Measurements from ENCODE around the gene DLG3. TPM values are rescaled to one million over a fixed set of nuclear protein-coding genes. Genes with fewer than 3 reads are reported as not detected.

DLG3 gene
- total and polyA plus RNA-seq, 9 donors: 4.7 to 9.0 (median 6.0) TPM

DNA sequence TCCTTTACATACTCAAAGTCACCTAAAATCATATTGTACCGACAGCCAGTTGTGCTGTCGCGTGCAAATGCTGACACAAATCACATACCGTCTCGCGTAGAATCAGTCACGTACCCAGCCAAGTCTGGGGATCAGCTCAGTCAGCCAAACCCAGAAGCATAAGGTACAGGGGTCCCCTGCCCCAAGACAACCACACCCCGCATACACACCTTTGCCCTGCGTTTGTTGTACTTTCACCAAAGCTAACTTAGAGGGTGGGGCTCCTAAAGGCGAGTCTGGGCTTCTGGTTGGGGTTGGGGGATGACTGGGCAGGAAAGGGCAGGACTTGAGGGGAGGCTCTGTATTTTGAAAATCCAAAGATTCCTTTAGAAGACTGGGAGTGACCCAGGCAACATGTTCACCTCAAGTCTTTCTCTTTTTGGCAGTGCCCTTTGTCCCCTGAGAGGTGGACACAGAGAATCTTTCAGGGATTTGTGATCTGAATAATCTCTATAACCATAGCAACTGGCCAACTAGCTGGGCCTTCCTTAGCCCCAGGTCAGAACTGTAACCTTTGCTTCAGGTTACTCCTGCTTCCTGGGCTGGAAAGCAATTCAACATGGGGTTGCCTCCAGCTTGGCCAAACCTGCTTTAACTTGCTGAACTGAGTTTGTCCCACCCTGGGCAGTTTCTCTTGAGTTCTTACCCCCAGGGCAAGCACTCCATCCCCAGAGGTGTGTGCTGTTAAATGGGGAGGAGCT lies 20.5 kb upstream of the DLG3 start:
- WGBS (ENCODE audit: insufficient coverage): 68% methylated on average over 8 of the region's 10 CpGs
- H3K9me3 ChIP-seq (replicated peaks; ENCODE audit: control insufficient read depth, low read depth, low read length): no peaks in the 10 kb centered on the region
- peaks cover 7% of the 10 kb centered on the region for H3K36me3 ChIP-seq (ENCODE audit: control insufficient read depth, insufficient read depth, low read length)
- peaks cover 15% of the 10 kb centered on the region for H3K27me3 ChIP-seq (ENCODE audit: control insufficient read depth, insufficient read depth, low read length)
- H3K4me3 ChIP-seq (ENCODE audit: low read length): no peak overlapping the region
- no peak for DNase-seq
- no peak overlapping the region for H3K27ac ChIP-seq (ENCODE audit: low read length)
- peaks cover 3% of the 10 kb centered on the region for H3K4me1 ChIP-seq (ENCODE audit: control insufficient read depth, insufficient read depth, low read length)

- Histone ChIP-seq H3K36me3 (ENCODE audit: control insufficient read depth, insufficient read depth, low read length) (no peaks in the 10 kb centered on the region), H3K4me1 (ENCODE audit: control insufficient read depth, insufficient read depth, low read length) (peaks cover 3% of the 10 kb centered on the region), H3K4me3 (ENCODE audit: low read length) (no peak overlapping the region), H3K9me3 (replicated peaks; ENCODE audit: control insufficient read depth, low read depth, low read length) (no peaks in the 10 kb centered on the region), H3K27ac (ENCODE audit: low read length) (no peak overlapping the region), H3K27me3 (ENCODE audit: control insufficient read depth, insufficient read depth, low read length) (peaks cover 19% of the 10 kb centered on the region)
- no peak for DNase-seq
- WGBS (ENCODE audit: insufficient coverage): 80% methylated on average over 6 of the region's 10 CpGs
Measured at GRCh38 chrX:70424801-70425200, 19.8 kb upstream of the DLG3 start.

DNA sequence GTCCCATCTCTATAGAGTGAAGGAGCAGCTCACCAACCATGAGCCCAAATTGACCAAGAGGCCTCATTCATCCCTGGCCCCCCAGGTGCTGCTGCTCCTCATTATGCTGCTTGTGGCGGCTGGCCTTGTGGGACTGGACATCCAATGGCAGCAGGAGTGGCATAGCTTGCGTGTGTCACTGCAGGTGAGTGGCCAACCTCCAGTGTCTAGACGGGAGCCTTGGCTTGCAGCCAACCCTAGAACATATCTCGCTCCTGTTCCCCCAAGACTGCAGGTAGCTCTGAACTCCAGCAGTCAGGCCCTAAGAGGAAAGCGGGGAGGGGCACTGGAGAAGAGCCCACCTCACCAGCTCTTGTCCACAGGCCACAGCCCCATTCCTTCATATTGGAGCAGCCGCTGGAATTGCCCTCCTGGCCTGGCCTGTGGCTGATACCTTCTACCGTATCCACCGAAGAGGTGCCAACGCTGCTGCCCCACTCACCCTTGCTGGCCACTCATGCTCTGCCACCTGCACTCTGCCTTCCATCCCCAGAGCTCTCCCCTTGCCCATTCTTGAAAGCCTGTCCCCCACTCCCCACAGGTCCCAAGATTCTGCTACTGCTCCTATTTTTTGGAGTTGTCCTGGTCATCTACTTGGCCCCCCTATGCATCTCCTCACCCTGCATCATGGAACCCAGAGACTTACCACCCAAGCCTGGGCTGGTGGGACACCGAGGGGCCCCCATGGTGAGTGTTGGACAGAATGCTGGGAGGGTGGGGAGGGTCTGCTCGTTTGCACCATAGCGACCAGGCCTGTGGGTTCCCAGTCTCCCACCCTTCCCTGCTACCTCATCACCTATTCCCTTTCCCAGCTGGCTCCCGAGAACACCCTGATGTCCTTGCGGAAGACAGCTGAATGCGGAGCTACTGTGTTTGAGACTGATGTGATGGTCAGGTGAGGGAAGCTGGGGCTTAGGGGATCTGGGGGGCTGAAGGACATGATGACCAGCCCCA lies 18.1 kb upstream of the DLG3 start:
- WGBS (ENCODE audit: insufficient coverage): 86% methylated on average over 9 of the region's 15 CpGs
- no peaks in the 10 kb centered on the region for H3K36me3 ChIP-seq (ENCODE audit: control insufficient read depth, insufficient read depth, low read length)
- no peak for DNase-seq

DNA sequence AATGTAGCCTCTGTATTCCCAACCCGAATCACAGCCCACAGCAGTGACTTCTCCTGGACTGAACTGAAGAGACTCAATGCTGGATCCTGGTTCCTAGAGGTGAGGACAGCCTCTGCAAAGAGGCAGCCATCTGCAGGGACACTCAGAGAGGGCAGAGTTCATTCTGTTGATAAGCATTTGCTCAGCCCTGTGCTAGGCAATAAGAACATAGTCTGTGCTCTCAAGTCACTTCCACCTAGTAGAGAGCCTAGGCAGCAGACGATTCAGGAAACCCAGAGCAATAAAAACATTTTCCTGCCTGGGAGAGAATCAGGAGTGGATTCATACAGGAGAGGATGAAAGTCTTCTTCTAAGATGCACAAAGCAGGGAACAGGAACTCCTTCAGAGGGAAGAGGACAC lies 17.3 kb upstream of the DLG3 start:
- Histone ChIP-seq H3K4me3 (ENCODE audit: low read length) (no peak overlapping the region), H3K27ac (ENCODE audit: low read length) (no peak overlapping the region), H3K9me3 (replicated peaks; ENCODE audit: control insufficient read depth, low read depth, low read length) (no peaks in the 10 kb centered on the region), H3K36me3 (ENCODE audit: control insufficient read depth, insufficient read depth, low read length) (no peaks in the 10 kb centered on the region), H3K4me1 (ENCODE audit: control insufficient read depth, insufficient read depth, low read length) (peaks cover 3% of the 10 kb centered on the region), H3K27me3 (ENCODE audit: control insufficient read depth, insufficient read depth, low read length) (peaks cover 22% of the 10 kb centered on the region)
- DNase-seq: no peak
- 50% methylated on average over 1 of the region's 2 CpGs for WGBS (ENCODE audit: insufficient coverage)

More for the DNA sequence above, 18.1 kb upstream of the DLG3 start:
- H3K4me3 ChIP-seq (ENCODE audit: low read length): no peak overlapping the region
- peaks cover 20% of the 10 kb centered on the region for H3K27me3 ChIP-seq (ENCODE audit: control insufficient read depth, insufficient read depth, low read length)
- no peaks in the 10 kb centered on the region for H3K9me3 ChIP-seq (replicated peaks; ENCODE audit: control insufficient read depth, low read depth, low read length)
- no peak overlapping the region for H3K27ac ChIP-seq (ENCODE audit: low read length)
- H3K4me1 ChIP-seq (ENCODE audit: control insufficient read depth, insufficient read depth, low read length): peaks cover 3% of the 10 kb centered on the region

GRCh38 chrX:70429759-70430158 lies 14.9 kb upstream of the DLG3 start:
- H3K4me1 ChIP-seq (ENCODE audit: control insufficient read depth, insufficient read depth, low read length): peaks cover 7% of the 10 kb centered on the region
- no peak overlapping the region for H3K27ac ChIP-seq (ENCODE audit: low read length)
- no peak for DNase-seq
- no peaks in the 10 kb centered on the region for H3K36me3 ChIP-seq (ENCODE audit: control insufficient read depth, insufficient read depth, low read length)
- H3K9me3 ChIP-seq (replicated peaks; ENCODE audit: control insufficient read depth, low read depth, low read length): no peaks in the 10 kb centered on the region
- no peak overlapping the region for H3K4me3 ChIP-seq (ENCODE audit: low read length)
- WGBS (ENCODE audit: insufficient coverage): no CpG with 5 or more reads among the region's 6 CpGs
- peaks cover 24% of the 10 kb centered on the region for H3K27me3 ChIP-seq (ENCODE audit: control insufficient read depth, insufficient read depth, low read length)

- no peak for DNase-seq
- H3K36me3 ChIP-seq (ENCODE audit: control insufficient read depth, insufficient read depth, low read length): no peaks in the 10 kb centered on the region
- H3K27ac ChIP-seq (ENCODE audit: low read length): no peak overlapping the region
- no peaks in the 10 kb centered on the region for H3K9me3 ChIP-seq (replicated peaks; ENCODE audit: control insufficient read depth, low read depth, low read length)
- H3K27me3 ChIP-seq (ENCODE audit: control insufficient read depth, insufficient read depth, low read length): peaks cover 41% of the 10 kb centered on the region
- H3K4me3 ChIP-seq (ENCODE audit: low read length): peak overlapping the region; percentile 57
- 73% methylated on average over 15 of the region's 15 CpGs for WGBS (ENCODE audit: insufficient coverage)
- H3K4me1 ChIP-seq (ENCODE audit: control insufficient read depth, insufficient read depth, low read length): peaks cover 17% of the 10 kb centered on the region
Measured at GRCh38 chrX:70432936-70433847, 11.4 kb upstream of the DLG3 start.

DNA sequence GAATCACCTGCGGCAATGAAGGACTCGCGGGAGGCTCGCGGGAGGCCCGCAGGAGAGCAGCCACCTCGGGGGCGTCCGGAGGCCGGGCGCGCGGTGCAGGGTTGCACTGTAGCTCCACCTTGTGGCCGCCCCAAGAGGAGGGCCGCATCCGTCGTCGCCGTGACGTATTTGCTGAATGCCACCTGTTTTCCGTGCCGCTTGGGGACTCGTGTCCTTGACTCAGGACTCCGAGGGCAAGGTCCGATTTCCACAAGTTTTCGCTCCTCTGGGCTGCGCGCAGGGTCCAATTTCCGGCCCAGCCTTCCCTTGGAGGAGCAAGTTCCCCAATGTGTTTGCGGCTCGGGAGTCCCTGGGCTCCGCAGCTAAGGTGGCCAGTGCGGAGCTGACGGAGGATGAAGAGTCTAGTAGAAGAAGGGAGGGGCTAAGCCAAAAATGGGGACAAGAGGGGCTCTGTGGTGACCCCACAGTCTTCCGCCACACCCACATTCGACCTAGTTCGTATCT lies 10.7 kb upstream of the DLG3 start:
- Histone ChIP-seq H3K36me3 (ENCODE audit: control insufficient read depth, insufficient read depth, low read length) (no peaks in the 10 kb centered on the region), H3K4me3 (ENCODE audit: low read length) (peak overlapping the region; percentile 57), H3K27ac (ENCODE audit: low read length) (peak overlapping the region; percentile 66), H3K9me3 (replicated peaks; ENCODE audit: control insufficient read depth, low read depth, low read length) (no peaks in the 10 kb centered on the region), H3K27me3 (ENCODE audit: control insufficient read depth, insufficient read depth, low read length) (peaks cover 41% of the 10 kb centered on the region), H3K4me1 (ENCODE audit: control insufficient read depth, insufficient read depth, low read length) (peaks cover 17% of the 10 kb centered on the region)
- peak; percentile 60 for DNase-seq
- 23% methylated on average over 26 of the region's 37 CpGs for WGBS (ENCODE audit: insufficient coverage)

GRCh38 chrX:70434352-70434866 lies 10.2 kb upstream of the DLG3 start:
- H3K36me3 ChIP-seq (ENCODE audit: control insufficient read depth, insufficient read depth, low read length): no peaks in the 10 kb centered on the region
- H3K27ac ChIP-seq (ENCODE audit: low read length): peak overlapping the region; percentile 85
- H3K9me3 ChIP-seq (replicated peaks; ENCODE audit: control insufficient read depth, low read depth, low read length): no peaks in the 10 kb centered on the region
- WGBS (ENCODE audit: insufficient coverage): 35% methylated on average over 41 of the region's 45 CpGs
- H3K4me1 ChIP-seq (ENCODE audit: control insufficient read depth, insufficient read depth, low read length): peaks cover 17% of the 10 kb centered on the region
- peaks cover 45% of the 10 kb centered on the region for H3K27me3 ChIP-seq (ENCODE audit: control insufficient read depth, insufficient read depth, low read length)
- peak; percentile 90 for DNase-seq
- H3K4me3 ChIP-seq (ENCODE audit: low read length): peak overlapping the region; percentile 57

DNA sequence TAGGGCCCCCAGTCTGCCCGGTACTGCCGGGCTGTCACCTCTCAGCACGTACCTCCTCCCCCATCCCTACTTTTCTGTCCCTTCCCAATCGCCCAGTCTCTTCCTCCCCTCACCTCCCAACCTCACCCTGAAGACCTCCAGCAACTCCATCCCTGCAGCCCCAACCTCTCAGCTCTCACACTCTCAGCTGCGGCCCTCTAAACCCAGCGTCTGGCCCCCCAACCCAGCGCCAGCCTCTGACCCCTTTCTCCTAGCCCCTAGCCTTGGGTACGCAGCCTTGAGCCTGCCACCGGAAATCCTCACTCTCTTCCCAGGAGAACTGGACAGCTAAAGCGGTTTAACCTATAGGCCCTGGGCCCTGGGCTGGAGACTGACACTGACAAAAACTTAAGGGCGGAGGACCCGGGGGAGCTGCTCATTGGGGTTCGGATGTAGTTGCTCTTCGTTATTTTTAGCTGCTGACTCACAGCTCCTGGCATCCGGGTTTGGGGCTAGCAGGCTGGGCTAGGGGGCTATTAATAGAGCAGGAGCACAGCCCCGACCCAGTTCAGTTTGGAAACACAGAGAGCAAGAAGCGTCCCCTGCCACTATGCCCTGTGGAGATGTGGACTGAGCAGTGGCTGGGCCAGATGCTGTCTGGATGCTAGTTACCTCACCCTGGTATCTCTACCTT lies 9.6 kb upstream of the DLG3 start:
- peak overlapping the region; percentile 57 for H3K4me3 ChIP-seq (ENCODE audit: low read length)
- no peaks in the 10 kb centered on the region for H3K36me3 ChIP-seq (ENCODE audit: control insufficient read depth, insufficient read depth, low read length)
- H3K27me3 ChIP-seq (ENCODE audit: control insufficient read depth, insufficient read depth, low read length): peaks cover 40% of the 10 kb centered on the region
- WGBS (ENCODE audit: insufficient coverage): 38% methylated on average over 15 of the region's 17 CpGs
- no peaks in the 10 kb centered on the region for H3K9me3 ChIP-seq (replicated peaks; ENCODE audit: control insufficient read depth, low read depth, low read length)
- peak overlapping the region; percentile 85 for H3K27ac ChIP-seq (ENCODE audit: low read length)
- peak; percentile 51 for DNase-seq
- H3K4me1 ChIP-seq (ENCODE audit: control insufficient read depth, insufficient read depth, low read length): peaks cover 17% of the 10 kb centered on the region

All from muscle of leg (tissue), 11 donors.